OCI-LY7 (cell line): ENCODE data around the gene SLC35C1.

Experiments
- CTCF ChIP-seq: fragments of 200-600 bp; sonication (generic); conservative IDR thresholded peaks from 2 replicates; pipeline ENCODE4 v1.5.1; 2014; ENCODE audit warnings: mild to moderate bottlenecking, antibody characterized with exemption, low read length, moderate library complexity, mixed read lengths
- EZH2phosphoT487 ChIP-seq: fragments of 200-600 bp; sonication (generic); IDR thresholded peaks from 2 replicates; pipeline ENCODE4 v1.6.1; 2018; ENCODE audit warnings: low read depth, borderline replicate concordance, mild to moderate bottlenecking, mixed run types, antibody characterized with exemption, low read length, moderate library complexity, mixed read lengths

- TF ChIP-seq CTCF (no peak), EZH2phosphoT487 (no peak)
Observed at GRCh38 chr11:45765836-45766235, 39.1 kb upstream of the SLC35C1 start.
